ENCODE data around the gene ADGRF1. TPM values are rescaled to one million over a fixed set of nuclear protein-coding genes. Genes with fewer than 3 reads are reported as not detected.

Gene ADGRF1
- total RNA-seq, 2 experiments from 2014 or later, result not detected

DNA sequence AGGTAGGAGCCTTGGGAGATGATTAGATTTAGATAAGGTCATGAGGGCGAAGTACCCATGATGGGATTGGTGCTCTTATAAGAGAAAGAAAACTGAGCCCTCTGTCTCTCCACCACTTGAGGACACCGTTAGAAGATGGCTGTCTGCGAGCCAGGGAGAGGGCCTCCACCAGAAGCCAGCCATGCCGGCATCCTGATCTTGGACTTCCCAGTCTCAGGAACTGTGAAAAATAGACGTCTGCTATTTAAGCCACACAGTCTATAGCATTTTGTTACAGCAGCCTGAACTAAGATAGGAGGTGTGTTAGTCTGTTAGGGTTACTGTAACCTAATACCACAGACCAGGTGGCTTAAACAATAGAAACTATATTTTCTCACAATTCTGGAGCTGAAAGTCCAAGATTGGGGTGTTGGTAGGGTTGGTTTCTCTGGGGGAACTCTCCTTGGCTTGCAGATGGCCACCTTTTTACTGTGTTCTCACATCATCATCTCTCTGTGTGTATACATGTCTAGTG, 38.0 kb upstream of the ADGRF1 start:
- intact Hi-C loops (cut with DNase I, micrococcal nuclease), result no loop called here
- H3K36me3 Mint-ChIP-seq (ENCODE audit: low read depth), result no peaks in the 10 kb centered on the region
- no peaks in the 10 kb centered on the region for H3K36me3 ChIP-seq (ENCODE audit: insufficient read depth, low read length)
- no peaks in the 10 kb centered on the region for H3K9me3 Mint-ChIP-seq
- no peak overlapping the region for H3K27ac ChIP-seq (ENCODE audit: low read depth in 1 of 2, low read length in 2 of 2)
- H3K4me1 Mint-ChIP-seq (ENCODE audit: low read depth), result no peaks in the 10 kb centered on the region
- ATAC-seq (ENCODE audit: poor library complexity) (no peak), DNase-seq (no peak)
- no peaks in the 10 kb centered on the region for H3K9me3 ChIP-seq (ENCODE audit: control insufficient read depth in 1 of 2, insufficient read depth in 1 of 2, low read length in 2 of 2)
- peaks cover 38% of the 10 kb centered on the region for H3K27me3 Mint-ChIP-seq
- H3K27me3 ChIP-seq (ENCODE audit: control insufficient read depth in 1 of 2, insufficient read depth in 2 of 2, low read length in 2 of 2), result peaks cover 0 to 4% of the 10 kb centered on the region in 2 experiments
- POLR2A ChIA-PET, result no interaction called here
- H3K27ac Mint-ChIP-seq, result no peak overlapping the region
- no peak overlapping the region for H3K4me3 ChIP-seq (ENCODE audit: low read length)
- no peaks in the 10 kb centered on the region for H3K4me1 ChIP-seq (ENCODE audit: insufficient read depth, low read length)
- no peak overlapping the region for H3K4me3 Mint-ChIP-seq
- CTCF ChIA-PET, result interaction anchor here (0.7 kb wide), 1 partner anchor 468 kb away, joined by 3 read pairs; no protein-coding TSS in a partner anchor
- TF ChIP-seq, protein P1, sequence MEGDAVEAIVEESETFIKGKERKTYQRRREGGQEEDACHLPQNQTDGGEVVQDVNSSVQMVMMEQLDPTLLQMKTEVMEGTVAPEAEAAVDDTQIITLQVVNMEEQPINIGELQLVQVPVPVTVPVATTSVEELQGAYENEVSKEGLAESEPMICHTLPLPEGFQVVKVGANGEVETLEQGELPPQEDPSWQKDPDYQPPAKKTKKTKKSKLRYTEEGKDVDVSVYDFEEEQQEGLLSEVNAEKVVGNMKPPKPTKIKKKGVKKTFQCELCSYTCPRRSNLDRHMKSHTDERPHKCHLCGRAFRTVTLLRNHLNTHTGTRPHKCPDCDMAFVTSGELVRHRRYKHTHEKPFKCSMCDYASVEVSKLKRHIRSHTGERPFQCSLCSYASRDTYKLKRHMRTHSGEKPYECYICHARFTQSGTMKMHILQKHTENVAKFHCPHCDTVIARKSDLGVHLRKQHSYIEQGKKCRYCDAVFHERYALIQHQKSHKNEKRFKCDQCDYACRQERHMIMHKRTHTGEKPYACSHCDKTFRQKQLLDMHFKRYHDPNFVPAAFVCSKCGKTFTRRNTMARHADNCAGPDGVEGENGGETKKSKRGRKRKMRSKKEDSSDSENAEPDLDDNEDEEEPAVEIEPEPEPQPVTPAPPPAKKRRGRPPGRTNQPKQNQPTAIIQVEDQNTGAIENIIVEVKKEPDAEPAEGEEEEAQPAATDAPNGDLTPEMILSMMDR (IDR thresholded peaks at IDR 0.05), result no peak

- Histone ChIP-seq H3K4me3 (ENCODE audit: low read length) (no peak overlapping the region), H3K27ac (ENCODE audit: low read depth in 1 of 2, low read length in 2 of 2) (no peak overlapping the region), H3K9me3 (ENCODE audit: control insufficient read depth in 1 of 2, insufficient read depth in 1 of 2, low read length in 2 of 2) (no peaks in the 10 kb centered on the region), H3K27me3 (ENCODE audit: control insufficient read depth in 1 of 2, insufficient read depth in 2 of 2, low read length in 2 of 2) (peaks cover 0 to 4% of the 10 kb centered on the region in 2 experiments), H3K36me3 (ENCODE audit: insufficient read depth, low read length) (no peaks in the 10 kb centered on the region), H3K4me1 (ENCODE audit: insufficient read depth, low read length) (no peaks in the 10 kb centered on the region)
- DNase-seq (no peak), ATAC-seq (ENCODE audit: poor library complexity) (no peak)
- no peaks in the 10 kb centered on the region for H3K4me1 Mint-ChIP-seq (ENCODE audit: low read depth)
- CTCF ChIA-PET, result no interaction called here
- H3K4me3 Mint-ChIP-seq, result no peak overlapping the region
- no peaks in the 10 kb centered on the region for H3K36me3 Mint-ChIP-seq (ENCODE audit: low read depth)
- POLR2A ChIA-PET, result no interaction called here
- H3K27me3 Mint-ChIP-seq, result peaks cover 35% of the 10 kb centered on the region
- TF ChIP-seq, protein P1 (IDR thresholded peaks at IDR 0.05), result no peak
- no peak overlapping the region for H3K27ac Mint-ChIP-seq
- H3K9me3 Mint-ChIP-seq, result no peaks in the 10 kb centered on the region
- intact Hi-C loops (cut with DNase I, micrococcal nuclease), result no loop called here
Measured at GRCh38 chr6:47079638-47080037, 37.5 kb upstream of the ADGRF1 start.

GRCh38 chr6:47078991-47079390, 36.9 kb upstream of the ADGRF1 start:
- no peak for ATAC-seq (ENCODE audit: poor library complexity)
- no peak overlapping the region for H3K4me3 ChIP-seq (ENCODE audit: low read length)
- POLR2A ChIA-PET, result no interaction called here
- Mint-ChIP-seq H3K27me3 (peaks cover 28% of the 10 kb centered on the region), H3K4me3 (no peak overlapping the region), H3K36me3 (ENCODE audit: low read depth) (no peaks in the 10 kb centered on the region), H3K27ac (no peak overlapping the region), H3K9me3 (no peaks in the 10 kb centered on the region), H3K4me1 (ENCODE audit: low read depth) (no peaks in the 10 kb centered on the region)
- intact Hi-C loops (cut with DNase I, micrococcal nuclease), result no loop called here
- CTCF ChIA-PET, result no interaction called here
- TF ChIP-seq, protein P1 (IDR thresholded peaks at IDR 0.05), result no peak
- no peaks in the 10 kb centered on the region for H3K36me3 ChIP-seq (ENCODE audit: insufficient read depth, low read length)
- DNase-seq, result no peak
- no peak overlapping the region for H3K27ac ChIP-seq (ENCODE audit: low read depth in 1 of 2, low read length in 2 of 2)
- peaks cover 0 to 4% of the 10 kb centered on the region in 2 experiments for H3K27me3 ChIP-seq (ENCODE audit: control insufficient read depth in 1 of 2, insufficient read depth in 2 of 2, low read length in 2 of 2)
- no peaks in the 10 kb centered on the region for H3K9me3 ChIP-seq (ENCODE audit: control insufficient read depth in 1 of 2, insufficient read depth in 1 of 2, low read length in 2 of 2)
- no peaks in the 10 kb centered on the region for H3K4me1 ChIP-seq (ENCODE audit: insufficient read depth, low read length)

Data from CD4-positive, alpha-beta T cell (primary cell).